ENCODE data around the gene NUP214. TPM values are rescaled to one million over a fixed set of nuclear protein-coding genes. Genes with fewer than 3 reads are reported as not detected.
"Not testable (repeated sequence)": the region's sequence is repeated elsewhere in the genome, so short reads cannot be mapped to it uniquely, and the experiment has no call there.

Gene NUP214
- polyA plus RNA-seq, 2 donors, result 22.3 to 31.3 TPM

- H3K27ac ChIP-seq (ENCODE audit: low read depth in 2 of 2, low read length in 1 of 2), result no peak overlapping the region
- no peaks in the 10 kb centered on the region for H3K27me3 ChIP-seq (ENCODE audit: control insufficient read depth in 1 of 2, insufficient read depth in 2 of 2, low read length in 2 of 2)
- H3K4me1 ChIP-seq (ENCODE audit: control insufficient read depth in 2 of 2, insufficient read depth in 2 of 2, low read length in 1 of 2), result peaks cover 0 to 10% of the 10 kb centered on the region in 2 donors
- no peak overlapping the region for H3K4me3 ChIP-seq (ENCODE audit: low read depth in 1 of 2, low read length in 2 of 2)
- 90 to 93% methylated on average over 6 of the region's 6 CpGs for WGBS, 2 donors
- H3K36me3 ChIP-seq (ENCODE audit: control insufficient read depth in 2 of 2, insufficient read depth in 2 of 2, low read length in 1 of 2), result peaks cover 0 to 4% of the 10 kb centered on the region in 2 donors
- no peaks in the 10 kb centered on the region for H3K9me3 ChIP-seq (ENCODE audit: control insufficient read depth in 2 of 2, insufficient read depth in 1 of 2, low read depth in 1 of 2, low read length in 1 of 2)
Measured at GRCh38 chr9:131263701-131264100, 138.3 kb downstream of the NUP214 start.

DNA sequence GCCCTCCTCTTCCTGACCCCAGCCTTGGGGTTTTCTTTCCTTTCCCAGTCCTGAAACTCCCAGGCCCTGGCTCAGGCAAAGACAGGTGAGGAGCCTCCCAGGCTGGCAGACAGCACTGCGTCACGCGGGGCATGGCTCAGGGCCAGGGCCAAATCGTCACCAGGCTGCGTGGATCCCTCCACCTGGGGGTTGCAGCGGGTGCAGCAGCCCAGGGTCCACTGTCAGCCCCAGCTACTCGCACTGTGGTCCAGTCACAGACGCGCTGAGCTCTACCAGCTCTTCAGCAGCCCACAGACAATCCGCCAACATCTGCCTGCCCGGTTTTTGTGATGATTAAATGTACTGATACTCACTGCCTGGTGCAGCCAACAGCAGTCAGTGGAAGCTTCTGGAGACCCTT lies 138.8 kb downstream of the NUP214 start:
- WGBS, 2 donors, result 65 to 66% methylated on average over 11 of the region's 11 CpGs
- Histone ChIP-seq H3K27me3 (ENCODE audit: control insufficient read depth in 1 of 2, insufficient read depth in 2 of 2, low read length in 2 of 2) (no peaks in the 10 kb centered on the region), H3K4me1 (ENCODE audit: control insufficient read depth in 2 of 2, insufficient read depth in 2 of 2, low read length in 1 of 2) (peaks cover 0 to 10% of the 10 kb centered on the region in 2 donors), H3K27ac (ENCODE audit: low read depth in 2 of 2, low read length in 1 of 2) (no peak overlapping the region), H3K9me3 (ENCODE audit: control insufficient read depth in 2 of 2, insufficient read depth in 1 of 2, low read depth in 1 of 2, low read length in 1 of 2) (no peaks in the 10 kb centered on the region), H3K36me3 (ENCODE audit: control insufficient read depth in 2 of 2, insufficient read depth in 2 of 2, low read length in 1 of 2) (peaks cover 0 to 4% of the 10 kb centered on the region in 2 donors), H3K4me3 (ENCODE audit: low read depth in 1 of 2, low read length in 2 of 2) (no peak overlapping the region)

DNA sequence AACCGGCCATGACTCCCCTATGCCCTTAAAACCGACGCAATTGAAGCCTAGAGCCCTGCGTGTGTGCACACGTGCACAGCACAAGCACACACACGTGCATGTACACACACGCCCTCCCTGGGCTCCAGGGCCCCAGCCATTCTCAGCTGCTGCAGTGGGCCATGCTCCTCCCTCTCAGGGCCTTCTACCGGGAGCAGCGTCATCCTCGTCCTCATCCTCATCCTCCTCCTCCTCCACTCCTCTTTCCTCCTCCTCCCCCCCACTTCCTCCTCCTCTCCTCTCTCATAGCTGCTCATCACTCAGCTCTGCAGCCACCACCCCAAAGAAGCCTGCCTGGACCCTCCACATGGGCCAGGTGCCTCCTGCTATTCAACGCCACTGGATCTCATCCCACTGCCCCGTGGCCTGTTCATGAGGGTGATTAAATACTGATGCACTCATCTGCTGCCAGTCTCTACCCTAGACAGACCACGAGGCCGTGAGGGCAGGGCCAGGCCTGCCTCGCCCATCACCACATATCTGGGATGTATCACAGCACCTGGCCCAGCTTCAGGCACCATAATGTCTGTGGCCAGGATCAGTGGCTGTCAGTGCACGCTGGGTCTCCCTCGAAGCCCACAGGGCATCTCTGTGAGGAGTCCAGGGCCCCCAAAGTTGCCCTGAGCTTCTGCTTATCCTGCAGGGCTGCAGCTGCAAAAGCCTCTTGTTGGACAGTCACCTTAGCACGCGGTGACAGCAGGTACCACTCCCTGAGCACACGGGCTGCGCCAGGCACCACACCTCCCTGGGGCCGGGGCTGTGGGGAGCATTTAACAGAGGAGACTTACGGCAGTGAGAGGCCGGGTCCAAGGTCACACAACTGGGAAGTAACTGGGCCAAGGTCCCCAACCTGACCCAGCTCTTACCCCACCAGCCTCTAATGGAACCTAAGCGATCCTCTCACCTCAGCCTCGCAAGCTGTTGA lies 141.2 kb downstream of the NUP214 start:
- Histone ChIP-seq H3K9me3 (ENCODE audit: control insufficient read depth in 2 of 2, insufficient read depth in 1 of 2, low read depth in 1 of 2, low read length in 1 of 2) (no peaks in the 10 kb centered on the region), H3K4me3 (ENCODE audit: low read depth in 1 of 2, low read length in 2 of 2) (no peak overlapping the region), H3K27ac (ENCODE audit: low read depth in 2 of 2, low read length in 1 of 2) (no peak overlapping the region), H3K4me1 (ENCODE audit: control insufficient read depth in 2 of 2, insufficient read depth in 2 of 2, low read length in 1 of 2) (peaks cover 0 to 10% of the 10 kb centered on the region in 2 donors), H3K27me3 (ENCODE audit: control insufficient read depth in 1 of 2, insufficient read depth in 2 of 2, low read length in 2 of 2) (no peaks in the 10 kb centered on the region), H3K36me3 (ENCODE audit: control insufficient read depth in 2 of 2, insufficient read depth in 2 of 2, low read length in 1 of 2) (no peaks in the 10 kb centered on the region)
- WGBS, 2 donors, result 49 to 52% methylated on average over 26 of the region's 26 CpGs

DNA sequence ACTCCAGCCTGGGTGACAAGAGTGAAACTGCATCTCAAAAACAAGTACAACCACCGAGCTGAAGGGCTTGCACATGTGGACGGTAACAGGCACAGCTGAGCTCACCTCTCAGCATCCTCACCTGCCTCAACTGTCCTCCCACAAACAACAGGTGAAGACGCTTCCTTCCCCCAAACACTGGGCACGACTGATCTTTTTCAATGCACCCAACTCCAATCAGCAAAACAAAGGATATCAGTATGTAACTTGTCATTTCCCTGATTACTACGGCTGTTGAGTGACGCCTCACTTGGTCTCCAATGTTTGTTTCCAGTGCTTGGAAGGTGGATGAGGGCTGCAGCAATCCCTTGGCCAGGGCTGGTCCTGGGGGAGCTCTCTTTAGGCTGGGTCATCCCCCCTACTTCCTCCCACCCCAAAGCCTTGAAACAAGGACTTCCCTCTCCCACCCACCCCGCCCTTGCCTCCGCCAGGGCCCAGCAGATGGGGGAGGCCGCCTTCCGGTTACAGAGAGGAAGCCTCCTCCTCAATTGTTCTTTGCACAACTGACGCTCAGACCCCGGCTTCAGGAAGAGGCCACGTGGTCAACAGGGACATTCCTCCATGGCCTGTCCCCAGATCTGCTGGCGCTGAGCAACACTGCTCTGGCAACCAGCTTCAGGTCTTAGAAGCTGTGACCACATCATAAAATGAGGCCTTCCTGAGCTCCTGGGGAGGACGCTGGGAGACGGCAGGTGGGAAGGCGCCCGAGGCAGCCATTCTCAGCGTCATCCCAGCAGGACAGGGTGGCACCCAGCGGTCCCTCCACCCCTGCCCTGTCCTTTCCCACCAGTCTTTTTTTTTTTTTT lies 145.0 kb downstream of the NUP214 start:
- H3K4me3 ChIP-seq (ENCODE audit: low read depth in 1 of 2, low read length in 2 of 2), result no peak overlapping the region

GRCh38 chr9:131271016-131271273 lies 145.6 kb downstream of the NUP214 start:
- not testable (repeated sequence) for H3K9me3 ChIP-seq (ENCODE audit: control insufficient read depth in 2 of 2, insufficient read depth in 1 of 2, low read depth in 1 of 2, low read length in 1 of 2)
- WGBS, 2 donors, result 81 to 88% methylated on average over 1 of the region's 1 CpG

More for the DNA sequence above, 145.0 kb downstream of the NUP214 start:
- Histone ChIP-seq H3K27me3 (ENCODE audit: control insufficient read depth in 1 of 2, insufficient read depth in 2 of 2, low read length in 2 of 2) (no peaks in the 10 kb centered on the region), H3K27ac (ENCODE audit: low read depth in 2 of 2, low read length in 1 of 2) (peak overlapping the region; percentile 23 to 65), H3K9me3 (ENCODE audit: control insufficient read depth in 2 of 2, insufficient read depth in 1 of 2, low read depth in 1 of 2, low read length in 1 of 2) (no peaks in the 10 kb centered on the region), H3K4me1 (ENCODE audit: control insufficient read depth in 2 of 2, insufficient read depth in 2 of 2, low read length in 1 of 2) (peaks cover 0 to 10% of the 10 kb centered on the region in 2 donors), H3K36me3 (ENCODE audit: control insufficient read depth in 2 of 2, insufficient read depth in 2 of 2, low read length in 1 of 2) (no peaks in the 10 kb centered on the region)
- 61 to 66% methylated on average over 20 of the region's 20 CpGs for WGBS, 2 donors

GRCh38 chr9:131271506-131271931 lies 146.1 kb downstream of the NUP214 start:
- no peaks in the 10 kb centered on the region for H3K4me1 ChIP-seq (ENCODE audit: control insufficient read depth in 2 of 2, insufficient read depth in 2 of 2, low read length in 1 of 2)
- no peaks in the 10 kb centered on the region for H3K27me3 ChIP-seq (ENCODE audit: control insufficient read depth in 1 of 2, insufficient read depth in 2 of 2, low read length in 2 of 2)
- no peaks in the 10 kb centered on the region for H3K9me3 ChIP-seq (ENCODE audit: control insufficient read depth in 2 of 2, insufficient read depth in 1 of 2, low read depth in 1 of 2, low read length in 1 of 2)
- WGBS, 2 donors, result 66 to 77% methylated on average over 6 of the region's 6 CpGs
- no peak overlapping the region for H3K4me3 ChIP-seq (ENCODE audit: low read depth in 1 of 2, low read length in 2 of 2)
- no peaks in the 10 kb centered on the region for H3K36me3 ChIP-seq (ENCODE audit: control insufficient read depth in 2 of 2, insufficient read depth in 2 of 2, low read length in 1 of 2)
- H3K27ac ChIP-seq (ENCODE audit: low read depth in 2 of 2, low read length in 1 of 2), result peak overlapping the region; percentile 30 to 61

More at GRCh38 chr9:131271016-131271273, 145.6 kb downstream of the NUP214 start:
- not testable (repeated sequence) for H3K4me3 ChIP-seq (ENCODE audit: low read depth in 1 of 2, low read length in 2 of 2); H3K27me3 ChIP-seq (ENCODE audit: control insufficient read depth in 1 of 2, insufficient read depth in 2 of 2, low read length in 2 of 2); H3K4me1 ChIP-seq (ENCODE audit: control insufficient read depth in 2 of 2, insufficient read depth in 2 of 2, low read length in 1 of 2); H3K36me3 ChIP-seq (ENCODE audit: control insufficient read depth in 2 of 2, insufficient read depth in 2 of 2, low read length in 1 of 2)
- peak overlapping the region; percentile 4 to 63 for H3K27ac ChIP-seq (ENCODE audit: low read depth in 2 of 2, low read length in 1 of 2)

DNA sequence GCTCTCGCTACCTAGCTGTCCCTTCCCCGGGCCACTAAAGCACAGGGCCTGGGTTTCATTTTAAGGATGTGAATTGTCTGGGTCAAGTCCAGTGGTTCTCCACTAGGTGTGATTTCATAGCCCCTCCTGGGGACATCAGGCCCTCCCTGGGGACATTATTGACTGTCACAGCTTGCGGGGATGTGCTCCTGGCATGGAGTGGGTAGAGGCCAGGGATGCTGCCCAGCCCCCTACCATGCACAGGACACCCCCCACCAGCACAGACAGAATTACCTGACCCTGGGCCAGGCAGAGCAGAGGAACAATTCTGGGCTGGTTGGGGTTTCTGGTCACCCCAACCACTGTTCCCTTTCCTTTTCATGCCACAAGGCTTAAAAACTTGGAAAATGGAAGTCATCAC lies 146.8 kb downstream of the NUP214 start:
- H3K4me3 ChIP-seq (ENCODE audit: low read depth in 1 of 2, low read length in 2 of 2), result no peak overlapping the region
- H3K27ac ChIP-seq (ENCODE audit: low read depth in 2 of 2, low read length in 1 of 2), result peak overlapping the region in 1 of 2 donors; percentile 26
- H3K9me3 ChIP-seq (ENCODE audit: control insufficient read depth in 2 of 2, insufficient read depth in 1 of 2, low read depth in 1 of 2, low read length in 1 of 2), result no peaks in the 10 kb centered on the region
- H3K4me1 ChIP-seq (ENCODE audit: control insufficient read depth in 2 of 2, insufficient read depth in 2 of 2, low read length in 1 of 2), result no peaks in the 10 kb centered on the region
- H3K27me3 ChIP-seq (ENCODE audit: control insufficient read depth in 1 of 2, insufficient read depth in 2 of 2, low read length in 2 of 2), result no peaks in the 10 kb centered on the region
- H3K36me3 ChIP-seq (ENCODE audit: control insufficient read depth in 2 of 2, insufficient read depth in 2 of 2, low read length in 1 of 2), result no peaks in the 10 kb centered on the region
- WGBS, 2 donors, result 79 to 85% methylated on average over 3 of the region's 3 CpGs

DNA sequence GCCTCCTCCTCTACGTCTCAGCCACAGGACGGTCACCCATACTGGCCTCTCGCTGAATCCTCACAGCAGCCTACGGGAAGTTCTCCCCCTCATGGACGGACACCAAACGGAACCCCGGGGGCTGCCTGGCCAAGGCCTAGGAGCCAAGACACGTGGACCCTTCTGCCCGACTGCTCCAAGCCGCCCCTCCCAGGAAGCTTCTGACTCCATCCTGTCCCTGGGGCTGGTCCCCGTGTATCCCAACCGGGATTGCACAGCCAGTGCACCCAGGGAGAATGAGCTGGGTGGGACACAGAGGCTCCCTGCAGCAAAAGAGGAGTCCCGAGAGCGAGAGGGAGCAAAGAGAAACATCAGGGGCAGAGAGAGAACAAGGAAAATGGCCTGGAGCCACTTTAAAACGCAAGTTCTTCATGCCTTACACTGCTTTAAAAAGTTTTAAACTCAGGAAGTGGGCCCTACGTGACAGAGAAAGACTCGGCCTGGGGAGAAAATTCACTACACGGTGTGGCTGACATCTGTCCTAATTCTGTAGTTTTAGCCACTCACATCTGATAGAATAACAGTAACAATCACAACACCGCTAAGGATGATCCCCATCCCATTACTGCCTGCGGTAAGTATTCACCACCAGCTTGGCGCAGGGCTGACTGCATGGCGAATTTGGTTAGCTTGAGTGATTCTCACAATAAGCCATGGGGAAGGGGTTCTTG lies 147.9 kb downstream of the NUP214 start:
- no peaks in the 10 kb centered on the region for H3K4me1 ChIP-seq (ENCODE audit: control insufficient read depth in 2 of 2, insufficient read depth in 2 of 2, low read length in 1 of 2)
- peak overlapping the region; percentile 56 to 64 for H3K27ac ChIP-seq (ENCODE audit: low read depth in 2 of 2, low read length in 1 of 2)
- WGBS, 2 donors, result 75 to 77% methylated on average over 22 of the region's 22 CpGs
- peak overlapping the region; percentile 29 to 50 for H3K4me3 ChIP-seq (ENCODE audit: low read depth in 1 of 2, low read length in 2 of 2)
- H3K27me3 ChIP-seq (ENCODE audit: control insufficient read depth in 1 of 2, insufficient read depth in 2 of 2, low read length in 2 of 2), result no peaks in the 10 kb centered on the region
- no peaks in the 10 kb centered on the region for H3K36me3 ChIP-seq (ENCODE audit: control insufficient read depth in 2 of 2, insufficient read depth in 2 of 2, low read length in 1 of 2)
- no peaks in the 10 kb centered on the region for H3K9me3 ChIP-seq (ENCODE audit: control insufficient read depth in 2 of 2, insufficient read depth in 1 of 2, low read depth in 1 of 2, low read length in 1 of 2)
